Activated effector memory CD4-positive, alpha-beta T cell treated with Interleukin-2 at 50 U/mL for 16 hours (primary cell): ENCODE results near the gene ACBD3.
"Not testable (repeated sequence)": the region's sequence is repeated elsewhere in the genome, so short reads cannot be mapped to it uniquely, and the experiment has no call there.

Experiments used
- DNase-seq: peaks from one replicate; pipeline ENCODE4 v3.0.0-alpha.2; 2020

Gene ACBD3

DNA sequence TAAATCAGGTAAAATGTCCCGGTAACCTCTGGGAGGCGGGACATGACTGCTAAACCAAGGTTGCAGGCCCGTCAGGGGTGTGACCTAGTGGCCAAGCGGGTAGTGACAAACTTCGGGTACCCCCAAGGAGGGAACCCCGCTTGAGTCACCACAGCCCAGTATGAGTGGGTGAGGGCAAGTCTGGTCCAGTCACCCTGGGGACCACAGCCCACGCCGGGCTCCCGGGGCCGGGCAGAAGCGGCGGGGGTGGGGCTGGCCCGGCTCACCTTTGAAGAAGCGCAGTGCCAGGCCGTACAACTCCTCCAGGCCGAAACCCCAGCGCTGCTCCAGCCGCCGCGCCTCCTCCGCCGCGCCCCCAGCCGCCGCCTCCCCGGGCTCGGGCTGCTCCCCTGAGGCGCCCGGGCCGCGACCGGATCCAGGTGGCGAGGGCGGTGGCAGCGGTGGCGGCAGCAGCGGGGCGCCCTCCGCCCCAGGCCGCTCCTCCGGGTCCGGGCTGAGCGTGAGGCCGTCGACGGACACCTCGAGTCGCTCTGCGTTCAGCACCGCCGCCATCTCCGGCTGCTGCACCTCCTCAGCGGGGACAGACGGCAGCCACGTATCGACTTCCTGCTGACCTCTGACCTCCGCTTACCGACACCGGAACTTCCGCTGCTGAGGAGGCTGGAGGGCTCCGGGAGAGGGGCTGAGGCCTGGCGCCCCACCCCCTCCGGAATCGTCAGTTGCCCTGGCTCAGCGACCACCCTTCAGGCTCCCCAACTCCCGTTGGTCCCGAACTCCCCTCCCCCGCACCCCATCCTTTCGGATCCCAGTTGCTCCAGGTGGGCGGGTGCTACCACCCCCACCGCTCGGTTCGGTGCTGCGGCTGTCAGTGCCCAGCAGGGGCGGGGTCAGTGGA is at the start of gene ACBD3:
TSS of gene ACBD3 (minus strand) at position 618 of the 895 bp plus-strand sequence. CDS start at position 552, 66 bp downstream.
- DNase-seq: peak; percentile 80

DNA sequence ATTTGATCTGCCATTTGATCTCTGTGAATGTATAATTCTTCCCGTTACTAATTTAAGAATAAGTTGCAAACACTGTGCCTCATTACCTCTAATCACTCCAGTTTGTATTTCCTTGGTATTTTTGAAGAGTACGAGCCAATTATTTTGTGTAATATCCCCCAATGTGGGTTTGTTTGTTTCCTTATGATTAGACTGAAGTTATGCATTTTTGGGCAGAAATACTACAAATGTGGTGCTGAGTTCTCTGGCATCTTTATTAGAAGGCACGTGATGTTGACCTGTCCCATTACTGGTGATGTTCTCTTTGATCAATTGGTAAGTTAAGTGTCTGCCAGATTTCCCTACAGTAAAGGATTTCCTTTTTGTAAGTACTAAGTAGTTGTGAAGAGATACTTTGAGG is 47.3 kb upstream of the ACBD3 start:
- DNase-seq: no peak

DNA sequence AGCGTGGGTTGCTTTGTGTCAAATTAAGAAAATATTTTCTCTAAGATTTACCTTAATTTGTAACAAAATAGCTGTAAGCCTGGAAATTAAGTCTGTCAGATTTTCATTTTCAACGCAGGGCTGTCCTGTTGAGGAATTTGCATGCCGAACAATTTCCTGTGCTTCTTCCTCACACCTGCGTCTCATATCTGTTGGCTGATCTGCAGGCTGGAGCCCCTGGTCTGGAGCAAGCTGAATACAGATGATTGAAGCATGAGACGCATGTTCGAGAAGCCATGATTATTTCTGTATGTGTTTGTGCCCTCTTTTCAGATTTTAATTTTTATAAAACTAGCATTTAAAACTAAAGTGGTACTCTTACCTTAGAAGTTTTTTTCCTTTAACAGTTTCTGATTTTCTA is 46.8 kb upstream of the ACBD3 start:
- DNase-seq: no peak

DNA sequence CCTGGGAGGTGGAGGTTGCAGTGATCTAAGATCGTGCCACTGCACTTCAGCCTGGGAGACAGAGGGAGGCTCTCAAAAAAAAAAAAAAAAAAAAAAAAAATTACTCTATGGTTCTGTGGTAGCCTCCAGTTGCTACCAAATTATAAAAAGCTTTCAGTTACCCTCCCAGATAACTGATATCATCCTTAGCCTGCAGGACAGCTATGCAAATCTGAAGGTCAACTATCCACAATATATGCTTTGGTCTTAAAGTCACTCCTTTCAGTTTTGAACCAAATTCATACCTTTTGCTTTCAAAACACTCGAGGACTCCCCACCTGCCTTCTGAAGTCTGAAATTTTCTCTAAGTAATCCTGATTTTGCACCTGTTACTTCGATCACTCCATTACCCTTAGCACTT is 40.1 kb upstream of the ACBD3 start:
- DNase-seq: no peak

DNA sequence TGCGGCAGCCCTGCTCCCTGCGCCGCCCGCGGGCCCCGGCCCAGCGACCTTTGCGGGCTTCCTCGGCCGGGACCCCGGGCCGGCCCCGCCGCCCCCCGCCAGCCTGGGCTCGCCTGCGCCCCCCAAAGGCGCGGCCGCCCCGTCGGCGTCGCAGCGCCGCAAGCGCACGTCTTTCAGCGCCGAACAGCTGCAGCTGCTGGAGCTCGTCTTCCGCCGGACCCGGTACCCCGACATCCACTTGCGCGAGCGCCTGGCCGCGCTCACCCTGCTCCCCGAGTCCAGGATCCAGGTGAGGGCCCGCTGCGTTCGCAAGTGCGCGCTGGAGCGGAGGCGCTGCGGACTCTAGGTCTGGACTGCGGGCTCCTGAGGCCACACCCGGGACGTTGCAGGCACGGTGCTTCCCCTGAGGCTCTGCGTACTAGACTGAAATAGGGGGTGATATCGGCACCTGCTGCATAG is 37.3 kb upstream of the ACBD3 start:
- DNase-seq: no peak

DNA sequence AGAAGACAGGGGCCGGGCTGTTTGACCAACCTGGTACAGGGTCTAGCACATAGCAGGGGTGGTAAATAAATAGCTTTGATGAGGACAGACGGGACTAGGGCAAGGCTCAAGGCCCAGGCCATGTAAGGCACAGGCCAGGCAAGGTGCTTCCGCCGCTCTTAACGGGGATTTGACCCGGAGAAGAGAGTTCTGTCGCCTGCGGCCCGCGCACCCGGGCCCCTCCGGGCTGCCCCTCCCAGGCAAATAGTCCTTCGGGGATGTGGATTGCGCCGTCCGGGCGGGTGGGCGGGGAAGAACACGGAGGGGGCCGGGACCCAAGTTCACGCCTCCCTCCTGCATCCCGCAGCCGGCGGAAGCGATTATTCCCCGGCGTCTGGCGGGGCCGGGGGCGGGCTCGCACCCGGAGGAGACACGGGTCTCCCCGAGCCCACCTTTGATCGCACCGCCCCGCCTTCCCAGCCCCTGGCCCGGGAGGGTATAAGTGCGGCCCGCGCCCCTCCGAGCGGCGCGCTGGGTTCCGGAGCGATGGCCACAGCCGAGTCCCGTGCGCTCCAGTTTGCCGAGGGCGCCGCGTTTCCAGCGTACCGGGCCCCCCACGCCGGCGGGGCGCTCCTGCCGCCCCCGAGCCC is 36.7 kb upstream of the ACBD3 start, which contains the start of gene MIXL1:
TSS of gene MIXL1 (plus strand) at position 508 of the 629 bp plus-strand sequence. CDS start at position 526, 18 bp downstream.
- no peak for DNase-seq

DNA sequence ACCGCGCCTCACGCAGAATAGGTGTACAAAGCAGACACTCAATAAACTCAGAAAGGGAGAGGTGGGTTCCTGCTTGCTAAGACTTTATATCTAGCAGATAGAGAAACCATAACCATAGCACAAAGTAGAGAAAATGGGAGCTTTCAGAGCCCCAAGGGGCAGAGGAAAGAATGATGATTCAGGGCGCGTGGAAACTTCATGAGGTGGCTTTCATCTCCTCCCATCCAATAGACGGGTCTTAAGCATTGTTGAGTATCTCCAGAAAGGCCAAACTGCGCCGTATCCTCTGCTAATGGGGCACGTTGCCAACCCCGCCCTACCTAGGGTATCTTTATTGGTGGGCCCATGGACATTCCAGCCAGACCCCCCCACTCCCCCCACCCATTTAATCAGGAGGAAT is 36.1 kb upstream of the ACBD3 start:
- DNase-seq: no peak

DNA sequence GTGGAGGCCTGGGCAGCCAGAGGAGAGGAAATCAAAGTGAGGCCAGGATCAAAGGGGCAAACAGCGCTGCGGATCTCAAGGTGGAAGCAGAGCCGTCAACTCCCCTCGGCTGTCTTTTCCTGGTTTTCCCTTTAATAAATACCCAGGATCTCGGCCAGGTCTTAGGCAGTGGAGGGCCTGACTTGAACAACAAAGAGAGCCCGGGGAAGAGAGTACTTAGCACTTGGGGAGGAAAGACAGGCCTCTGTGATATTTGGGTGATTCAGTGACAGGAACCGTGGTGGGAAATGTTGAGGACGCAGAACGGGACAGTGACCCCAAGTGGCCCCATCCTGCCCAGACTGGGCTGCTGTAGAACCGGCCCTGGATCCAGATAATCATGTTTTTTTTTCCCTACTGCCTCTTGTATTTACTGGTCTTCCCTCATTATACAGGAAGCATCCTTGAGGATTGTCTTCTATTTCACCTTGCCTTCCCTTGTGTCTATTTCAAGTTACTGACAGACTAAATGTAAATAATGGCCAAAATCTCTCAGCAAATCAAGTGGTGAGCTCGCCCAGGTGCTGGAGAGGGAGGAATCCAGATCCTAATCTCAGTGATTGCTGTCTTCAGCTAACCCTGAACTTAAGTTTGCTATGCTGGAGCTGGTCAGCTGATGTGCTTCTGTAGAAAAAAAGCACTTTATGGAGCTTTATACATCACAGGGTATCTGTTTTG is 34.1 kb upstream of the ACBD3 start:
- DNase-seq: no peak

DNA sequence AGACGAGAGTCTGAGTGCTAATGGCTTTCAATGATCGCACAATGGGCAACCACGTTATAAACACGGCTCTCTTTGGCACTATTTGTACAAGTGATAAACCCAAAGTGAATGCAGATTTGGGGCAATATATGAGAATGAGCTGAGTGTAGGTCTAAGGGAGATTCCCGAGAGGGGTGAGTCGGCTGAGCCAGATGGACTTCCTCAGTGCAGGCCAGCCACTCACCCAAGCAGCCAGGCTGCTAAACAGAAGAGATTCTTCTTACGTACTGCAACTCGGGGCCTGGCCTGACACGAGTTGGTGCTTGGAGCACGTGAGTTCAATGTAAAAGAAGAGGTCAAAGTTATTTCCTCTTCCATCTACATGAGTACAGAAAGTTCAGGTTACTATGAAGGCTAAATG is 30.7 kb upstream of the ACBD3 start:
- DNase-seq: no peak

DNA sequence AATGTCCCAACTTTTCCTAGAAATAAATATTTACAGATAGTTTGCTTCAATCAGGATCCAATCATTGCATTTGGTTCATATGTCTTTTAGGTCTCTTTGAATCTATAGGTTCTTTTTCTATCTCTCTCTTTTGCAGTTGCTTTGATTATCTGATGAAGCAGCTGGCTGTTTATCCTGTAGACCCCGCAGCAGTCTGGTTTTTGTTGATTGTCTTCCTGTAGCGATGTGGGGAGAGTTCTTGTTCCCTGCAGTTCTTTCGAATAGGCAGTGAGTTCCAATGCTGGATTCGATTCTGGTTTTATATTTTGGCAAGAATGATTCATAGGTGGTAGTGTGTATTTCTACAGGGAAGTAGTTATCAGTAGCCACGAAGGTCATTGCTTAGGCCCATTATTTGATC is 29.5 kb upstream of the ACBD3 start:
- no peak for DNase-seq

DNA sequence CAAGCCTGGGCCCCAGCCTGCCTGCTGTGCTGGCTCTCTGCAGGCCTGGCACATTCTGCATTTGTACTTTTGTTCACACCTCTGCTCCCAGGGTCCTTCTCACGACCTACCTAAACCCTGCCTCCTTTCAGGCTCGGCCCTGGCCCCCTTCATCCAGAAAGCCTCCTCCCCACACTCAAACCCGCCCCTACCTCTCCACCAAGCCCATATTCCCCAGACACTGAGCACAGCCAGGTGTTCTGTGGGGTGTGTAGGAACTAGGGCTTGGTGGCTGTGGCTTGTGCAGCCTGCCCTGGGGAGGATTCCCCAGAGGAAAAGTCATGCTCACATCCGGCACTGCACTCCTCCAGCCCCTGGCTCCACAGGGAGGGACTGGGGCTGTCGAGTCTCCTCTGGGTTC is 28.7 kb upstream of the ACBD3 start:
- DNase-seq: no peak

DNA sequence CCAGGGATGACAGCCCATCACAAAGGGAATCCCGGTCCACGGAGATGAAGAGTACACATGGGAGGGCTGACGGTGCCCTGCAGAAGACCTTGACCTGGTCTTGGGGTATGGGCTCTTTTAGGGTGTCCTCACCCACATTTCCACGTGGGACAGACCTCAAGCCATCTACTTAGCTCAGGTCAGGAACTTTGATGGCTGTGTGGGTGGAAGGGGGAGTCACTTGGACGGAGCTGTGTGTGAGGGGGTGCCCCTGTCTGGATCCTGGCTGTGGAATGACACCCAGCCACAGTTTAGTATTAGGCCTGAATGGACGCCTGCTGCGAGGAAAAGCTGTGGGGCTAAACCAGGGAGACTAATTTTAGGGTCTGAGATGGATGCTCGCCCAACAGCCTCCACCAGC is 26.0 kb upstream of the ACBD3 start:
- no peak for DNase-seq

DNA sequence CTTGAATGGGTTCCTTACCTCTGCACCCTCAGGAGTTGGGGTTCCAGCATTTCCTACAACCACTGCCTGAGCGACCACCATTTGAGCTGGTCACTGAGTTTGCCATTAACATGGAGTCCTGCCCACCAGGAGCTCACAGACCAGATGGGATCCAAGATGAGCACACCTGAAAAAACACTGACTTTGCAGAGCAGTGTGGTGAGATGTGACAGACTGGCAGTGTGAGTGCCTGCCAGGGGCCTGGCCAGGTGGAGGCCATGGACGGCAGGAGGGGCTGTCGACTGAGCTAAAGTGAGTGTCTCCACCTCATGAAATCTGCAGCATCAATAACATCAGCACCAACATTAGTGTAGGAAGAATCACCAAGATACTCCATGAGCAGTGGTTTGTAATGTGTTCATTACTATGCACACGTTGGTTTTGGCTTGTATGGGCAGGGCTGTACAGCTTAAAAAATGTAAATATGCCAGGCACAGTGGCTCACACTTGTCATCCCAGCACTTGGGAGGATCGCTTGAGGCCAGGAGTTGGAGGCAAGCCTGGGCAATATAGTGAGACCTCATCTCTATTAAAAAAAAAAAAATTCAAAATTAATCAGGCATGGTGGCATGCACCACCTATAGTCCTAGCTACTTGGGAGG is 24.8 kb upstream of the ACBD3 start:
- no peak for DNase-seq

DNA sequence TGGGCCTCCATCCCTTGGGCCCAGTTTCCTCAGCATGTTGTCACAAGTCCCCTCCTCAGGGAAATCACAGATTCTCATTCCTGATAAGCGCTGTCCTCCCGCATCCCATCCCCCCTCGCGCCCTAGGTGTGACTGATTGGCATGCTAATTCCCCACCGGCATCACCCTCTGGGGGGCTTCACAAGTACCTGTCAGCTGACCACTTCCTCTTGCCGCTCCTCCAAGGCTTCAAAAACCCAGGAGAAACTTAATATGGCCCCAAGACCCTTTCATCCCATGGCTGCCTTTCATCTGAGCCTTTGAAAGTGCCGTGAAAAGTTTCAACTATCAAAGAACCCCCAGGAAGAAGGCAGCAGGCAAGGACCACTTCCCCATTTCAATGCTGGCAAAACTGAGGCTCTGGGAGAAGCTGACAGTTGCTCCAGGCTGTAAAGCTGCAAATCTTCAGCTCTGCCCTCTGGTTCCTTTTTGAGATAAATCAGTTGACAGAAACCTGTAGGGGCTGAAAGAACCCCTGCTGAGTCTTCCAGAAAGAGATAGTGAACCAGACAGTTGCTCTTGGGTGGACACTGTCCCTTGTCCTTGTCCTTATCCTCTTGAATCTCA is 24.1 kb upstream of the ACBD3 start:
- no peak for DNase-seq

DNA sequence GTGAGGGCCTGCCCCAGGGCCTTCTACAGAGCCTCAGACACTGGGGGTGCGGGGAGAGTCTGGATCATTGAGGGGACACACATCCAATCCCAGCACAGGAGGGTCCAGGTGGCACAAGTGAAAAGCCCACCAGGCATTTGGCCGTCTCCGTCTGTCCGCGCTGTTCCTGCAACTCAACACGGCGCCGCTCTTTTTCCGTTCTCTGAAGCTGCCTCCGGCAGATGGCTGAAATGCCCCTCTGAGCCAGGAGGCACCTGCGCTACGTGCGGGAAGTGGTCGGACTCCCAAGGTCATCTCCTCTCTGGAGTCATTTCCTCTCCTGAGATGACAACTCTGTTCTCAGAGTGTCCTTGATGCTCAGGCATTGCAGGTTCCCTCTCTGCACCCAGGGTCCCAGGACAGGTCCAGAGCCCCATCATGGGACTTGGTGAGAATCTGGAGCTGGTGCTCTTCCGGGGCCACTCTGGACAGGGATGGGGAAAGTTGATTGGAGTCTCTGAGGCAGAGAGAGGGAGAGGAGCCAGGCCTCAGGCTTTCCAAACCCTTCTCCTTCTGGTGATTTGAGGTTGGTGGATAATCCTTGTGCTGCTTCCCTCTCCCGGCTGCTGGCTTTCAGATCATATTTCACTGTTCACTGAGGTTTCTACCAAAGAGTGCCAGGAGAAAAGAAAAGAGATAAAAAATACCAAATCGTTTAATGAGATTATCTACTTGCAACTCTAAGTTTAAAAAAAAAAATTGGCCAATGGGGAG is 22.9 kb upstream of the ACBD3 start:
- no peak for DNase-seq

DNA sequence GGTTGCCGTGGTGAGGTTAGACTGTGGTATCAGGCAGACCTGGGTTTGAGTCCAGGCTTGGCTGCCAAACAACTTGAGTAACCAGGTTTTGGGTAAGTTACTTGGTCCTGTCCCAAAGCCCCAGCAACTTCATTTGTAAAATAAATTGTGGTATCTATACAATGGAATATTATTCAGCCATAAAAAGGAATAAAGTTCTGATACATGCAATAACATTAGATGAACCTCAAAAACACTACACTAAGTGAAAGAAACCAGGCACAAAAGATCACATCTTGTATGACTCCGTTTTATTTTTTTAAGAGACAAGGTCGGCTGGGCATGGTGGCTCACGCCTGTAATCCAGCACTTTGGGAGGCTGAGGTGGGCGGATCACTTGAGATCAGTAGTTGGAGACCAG is 20.5 kb upstream of the ACBD3 start:
- no peak for DNase-seq

DNA sequence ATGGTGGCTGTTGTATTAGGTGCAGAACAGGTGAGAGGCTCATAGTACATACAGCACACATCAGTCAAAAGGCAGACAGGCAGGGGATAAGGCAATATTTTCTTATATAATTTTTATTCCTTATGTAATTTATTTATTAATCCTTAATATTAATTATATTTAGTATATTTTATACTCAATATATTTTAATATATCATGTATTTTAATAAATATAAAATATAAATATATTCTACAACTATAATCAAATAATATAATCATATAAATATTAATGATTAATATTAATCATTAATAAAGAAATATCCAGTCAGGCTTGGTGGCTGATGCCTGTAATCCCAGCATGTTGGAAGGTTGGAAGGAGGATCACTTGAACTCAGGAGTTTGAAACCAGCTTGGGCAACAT is 17.7 kb upstream of the ACBD3 start:
- DNase-seq: no peak

DNA sequence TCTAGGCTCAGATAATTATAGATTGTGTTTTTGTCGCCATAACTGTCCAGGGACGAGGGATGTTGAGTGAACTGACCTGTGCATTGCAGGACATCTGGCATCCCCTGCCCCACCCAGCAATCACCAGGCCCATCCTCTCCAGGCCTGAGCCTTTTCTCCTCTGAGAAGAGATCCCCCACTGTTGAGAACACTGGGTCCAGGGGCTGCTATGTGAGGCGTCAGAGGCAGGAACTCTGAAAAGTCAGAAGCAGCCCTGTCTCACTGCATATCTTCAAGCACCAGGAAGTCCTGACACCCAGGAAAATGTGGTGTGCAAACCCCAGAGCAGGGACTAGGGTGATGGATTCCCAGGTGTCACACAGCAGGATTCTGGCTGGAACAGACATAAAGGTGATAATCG is 17.1 kb upstream of the ACBD3 start:
- DNase-seq: no peak

DNA sequence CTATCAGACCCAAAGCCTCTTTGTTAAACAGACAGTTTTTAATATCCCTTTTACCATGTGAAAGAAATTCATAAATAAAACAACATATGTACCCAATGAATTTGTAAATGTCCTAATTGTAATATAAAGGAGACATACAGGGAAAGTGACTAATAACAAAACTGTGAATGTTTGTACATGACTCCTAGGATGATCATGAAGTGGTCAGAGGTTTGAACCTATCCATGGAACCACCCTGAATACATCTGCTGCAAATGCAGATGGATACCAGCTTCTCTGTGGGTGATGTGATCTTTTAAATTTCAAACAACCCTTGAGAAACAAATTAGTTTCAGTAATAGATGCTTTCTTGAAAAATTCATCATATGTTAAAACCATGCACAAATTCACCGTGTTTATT is 16.7 kb upstream of the ACBD3 start:
- DNase-seq: no peak

DNA sequence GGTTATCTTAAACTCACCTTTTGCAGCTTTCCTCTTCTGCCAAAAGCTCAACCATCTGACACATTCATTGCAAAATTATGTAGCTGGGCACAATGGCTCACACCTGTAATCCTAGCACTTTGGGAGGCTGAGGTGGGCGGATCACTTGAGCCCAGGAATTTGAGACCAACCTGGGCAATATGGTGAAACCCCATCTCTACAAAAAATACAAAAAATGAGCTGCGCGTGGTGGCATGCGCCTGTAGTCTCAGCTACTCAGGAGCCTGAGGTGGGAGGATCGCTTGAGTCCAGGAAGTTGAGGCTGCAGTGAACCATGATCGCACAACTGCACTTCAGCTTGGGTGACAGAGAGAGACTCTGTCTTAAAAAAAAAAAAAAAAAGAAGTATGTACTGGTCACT is 16.1 kb upstream of the ACBD3 start:
- DNase-seq: not testable (repeated sequence)

DNA sequence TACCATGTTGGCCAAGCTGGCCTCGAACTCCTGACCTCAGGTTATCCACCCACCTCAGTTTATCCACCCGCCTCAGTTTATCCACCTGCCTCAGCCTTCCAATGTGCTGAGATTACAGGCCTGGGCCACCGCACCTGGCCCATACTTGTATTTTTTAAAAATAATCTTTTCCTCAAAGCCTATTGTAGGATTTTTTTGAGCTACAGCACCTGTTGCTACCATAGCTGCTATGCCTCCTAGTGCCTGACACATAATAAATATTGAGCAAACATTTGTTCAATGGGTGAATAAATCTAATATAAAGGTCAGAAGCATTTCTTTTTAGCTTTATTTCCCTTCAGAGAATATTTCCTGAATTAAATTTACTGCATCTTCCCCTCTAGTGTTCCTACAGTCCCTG is 15.7 kb upstream of the ACBD3 start:
- no peak for DNase-seq

DNA sequence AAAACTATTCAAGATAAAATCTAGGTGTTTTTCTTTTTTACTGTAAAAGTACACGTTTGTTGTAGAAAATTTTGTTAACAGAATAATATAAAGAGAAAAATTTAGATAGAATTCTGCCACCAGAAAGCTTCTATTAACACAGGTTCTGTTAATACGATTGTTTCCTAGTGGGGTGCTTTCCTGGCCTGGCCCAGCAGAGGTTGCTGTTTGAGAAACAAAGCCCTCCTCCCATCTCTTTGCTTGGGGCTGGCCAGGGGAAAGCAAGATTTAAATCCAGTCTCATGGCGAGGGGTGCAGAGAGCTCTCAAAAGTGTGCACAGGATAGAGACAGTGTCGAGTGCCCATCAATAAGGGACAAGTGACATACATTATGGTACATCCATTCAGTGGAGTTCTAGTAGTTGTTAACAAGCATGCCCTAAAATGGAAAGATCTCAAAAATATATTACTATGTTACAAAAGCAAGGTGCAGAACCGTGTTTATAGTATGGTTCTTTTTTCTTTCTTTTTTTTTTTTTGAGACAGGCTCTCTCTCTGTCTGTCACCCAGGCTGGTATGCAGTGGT is 14.6 kb upstream of the ACBD3 start:
- no peak for DNase-seq
